ENCODE measurements around the gene PLEKHB1.

DNA sequence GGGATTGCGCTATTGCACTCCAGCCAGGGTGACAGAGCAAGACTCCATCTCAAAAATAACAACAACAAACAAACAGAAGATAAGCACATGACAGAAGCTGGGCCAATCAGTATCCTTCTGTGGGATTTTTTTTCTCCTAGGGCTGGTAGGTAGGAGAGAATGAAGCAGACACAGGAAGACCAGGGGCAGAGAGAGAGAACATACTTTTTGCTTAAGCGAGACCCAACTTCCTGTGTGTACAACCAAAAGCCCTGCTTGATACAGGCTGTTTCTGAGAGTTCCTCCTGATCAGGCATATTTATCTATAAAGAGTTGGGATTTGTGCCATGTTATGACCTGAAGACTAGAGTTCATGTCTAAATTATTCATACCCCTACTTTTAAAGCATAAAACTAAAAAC lies 12.4 kb upstream of the PLEKHB1 start:
- TF ChIP-seq POLR2A (IDR thresholded peaks at IDR 0.05) = no peak
- TF ChIP-seq, protein P1, sequence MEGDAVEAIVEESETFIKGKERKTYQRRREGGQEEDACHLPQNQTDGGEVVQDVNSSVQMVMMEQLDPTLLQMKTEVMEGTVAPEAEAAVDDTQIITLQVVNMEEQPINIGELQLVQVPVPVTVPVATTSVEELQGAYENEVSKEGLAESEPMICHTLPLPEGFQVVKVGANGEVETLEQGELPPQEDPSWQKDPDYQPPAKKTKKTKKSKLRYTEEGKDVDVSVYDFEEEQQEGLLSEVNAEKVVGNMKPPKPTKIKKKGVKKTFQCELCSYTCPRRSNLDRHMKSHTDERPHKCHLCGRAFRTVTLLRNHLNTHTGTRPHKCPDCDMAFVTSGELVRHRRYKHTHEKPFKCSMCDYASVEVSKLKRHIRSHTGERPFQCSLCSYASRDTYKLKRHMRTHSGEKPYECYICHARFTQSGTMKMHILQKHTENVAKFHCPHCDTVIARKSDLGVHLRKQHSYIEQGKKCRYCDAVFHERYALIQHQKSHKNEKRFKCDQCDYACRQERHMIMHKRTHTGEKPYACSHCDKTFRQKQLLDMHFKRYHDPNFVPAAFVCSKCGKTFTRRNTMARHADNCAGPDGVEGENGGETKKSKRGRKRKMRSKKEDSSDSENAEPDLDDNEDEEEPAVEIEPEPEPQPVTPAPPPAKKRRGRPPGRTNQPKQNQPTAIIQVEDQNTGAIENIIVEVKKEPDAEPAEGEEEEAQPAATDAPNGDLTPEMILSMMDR (IDR thresholded peaks at IDR 0.05) = no peak

Measured in testis (tissue), 2 donors.